Stimulated activated naive B cell treated with anti-CD40 and anti-IgM and Interleukin-4, amounts not matched to agents 10 μg/mL and 1 μg/mL and 100 μg/mL, for 72 hours (primary cell): ENCODE results near the gene ACP4.

Source experiments
- ATAC-seq, 2 donors: fragments of 150-1000 bp; cut with Tn5 transposase; replicated peaks; 2 replicates each; pipeline ENCODE4 v1.10.0; 2021; ENCODE audit warnings: moderate library complexity in 1 of 2
- DNase-seq: peaks from one replicate; pipeline ENCODE4 v3.0.0; 2021
- H3K27ac Mint-ChIP-seq: one replicate; pipeline ENCODE4 v1.8.0; 2022; ENCODE audit warnings: mild to moderate bottlenecking, mixed read lengths
- H3K27me3 Mint-ChIP-seq, 2 donors: one replicate each; pipeline ENCODE4 v1.8.0; 2022; ENCODE audit warnings: mixed read lengths in 2 of 2
- H3K36me3 Mint-ChIP-seq, 2 donors: one replicate each; pipeline ENCODE4 v1.8.0; 2022; ENCODE audit warnings: mixed read lengths in 2 of 2, mild to moderate bottlenecking in 1 of 2
- H3K4me1 Mint-ChIP-seq, 2 donors: one replicate each; pipeline ENCODE4 v1.8.0; 2022; ENCODE audit warnings: mixed read lengths in 2 of 2, mild to moderate bottlenecking in 1 of 2
- H3K4me3 Mint-ChIP-seq, 2 donors: one replicate each; pipeline ENCODE4 v1.8.0; 2022; ENCODE audit warnings: mild to moderate bottlenecking in 2 of 2, mixed read lengths in 2 of 2, moderate library complexity in 1 of 2
- H3K9me3 Mint-ChIP-seq, 2 donors: one replicate each; pipeline ENCODE4 v1.8.0; 2022; ENCODE audit warnings: mixed read lengths in 2 of 2, mild to moderate bottlenecking in 1 of 2

Gene ACP4

DNA sequence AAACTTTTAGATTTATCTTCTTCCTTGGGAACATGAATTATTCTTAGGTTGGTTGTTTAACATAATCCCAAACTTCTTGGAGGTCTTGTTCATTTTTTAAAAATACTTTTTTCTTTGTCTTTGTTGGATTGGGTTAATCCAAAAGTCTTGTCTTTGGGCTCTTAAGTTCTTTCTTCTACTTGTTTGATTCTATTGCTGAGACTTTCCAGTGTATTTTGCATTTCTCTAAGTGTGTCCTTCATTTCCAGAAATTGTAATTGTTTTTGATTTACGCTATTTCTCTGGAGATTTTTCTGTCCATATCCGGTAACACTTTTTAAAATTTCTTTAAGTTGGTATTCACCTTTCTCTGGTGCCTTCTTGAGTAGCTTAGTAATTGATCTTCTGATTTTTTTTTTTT, 53.0 kb downstream of the ACP4 start:
- Mint-ChIP-seq H3K9me3 (peaks cover 18 to 22% of the 10 kb centered on the region in 2 donors), H3K36me3 (peaks cover 4 to 7% of the 10 kb centered on the region in 2 donors), H3K4me3 (no peak overlapping the region), H3K27ac (no peak overlapping the region), H3K4me1 (peaks cover 0 to 8% of the 10 kb centered on the region in 2 donors), H3K27me3 (peaks cover 40 to 42% of the 10 kb centered on the region in 2 donors)
- DNase-seq (no peak), ATAC-seq (no peak)

DNA sequence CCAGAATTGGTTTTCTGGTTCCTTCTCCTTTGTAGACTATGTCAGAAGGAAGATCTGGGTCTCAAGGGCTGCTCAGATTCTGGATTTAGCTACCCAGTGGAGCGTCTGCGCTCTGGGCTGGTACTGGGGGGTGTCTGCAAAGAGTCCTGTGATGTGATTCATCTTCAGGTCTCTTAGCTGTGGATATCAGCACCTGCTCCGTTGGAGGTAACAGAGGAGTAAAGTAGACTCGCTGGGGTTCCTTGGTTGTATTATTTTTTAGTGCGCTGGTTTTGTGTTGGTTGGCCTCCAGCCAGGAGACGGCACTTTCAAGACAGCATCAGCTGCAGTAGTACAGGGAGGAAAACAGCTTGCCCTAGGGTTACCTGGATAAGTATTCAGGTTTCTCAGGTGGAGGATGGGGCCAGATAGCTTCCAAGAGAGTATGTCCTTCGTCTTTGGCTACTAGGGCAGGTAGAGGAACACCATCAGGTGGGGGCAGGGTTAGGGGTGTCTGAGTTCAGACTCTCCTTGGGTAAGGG, 53.5 kb downstream of the ACP4 start:
- Mint-ChIP-seq H3K27me3 (peaks cover 35 to 37% of the 10 kb centered on the region in 2 donors), H3K9me3 (peaks cover 18 to 22% of the 10 kb centered on the region in 2 donors), H3K27ac (no peak overlapping the region), H3K4me3 (no peak overlapping the region), H3K4me1 (peaks cover 0 to 5% of the 10 kb centered on the region in 2 donors), H3K36me3 (peaks cover 2 to 7% of the 10 kb centered on the region in 2 donors)
- ATAC-seq (no peak), DNase-seq (no peak)

DNA sequence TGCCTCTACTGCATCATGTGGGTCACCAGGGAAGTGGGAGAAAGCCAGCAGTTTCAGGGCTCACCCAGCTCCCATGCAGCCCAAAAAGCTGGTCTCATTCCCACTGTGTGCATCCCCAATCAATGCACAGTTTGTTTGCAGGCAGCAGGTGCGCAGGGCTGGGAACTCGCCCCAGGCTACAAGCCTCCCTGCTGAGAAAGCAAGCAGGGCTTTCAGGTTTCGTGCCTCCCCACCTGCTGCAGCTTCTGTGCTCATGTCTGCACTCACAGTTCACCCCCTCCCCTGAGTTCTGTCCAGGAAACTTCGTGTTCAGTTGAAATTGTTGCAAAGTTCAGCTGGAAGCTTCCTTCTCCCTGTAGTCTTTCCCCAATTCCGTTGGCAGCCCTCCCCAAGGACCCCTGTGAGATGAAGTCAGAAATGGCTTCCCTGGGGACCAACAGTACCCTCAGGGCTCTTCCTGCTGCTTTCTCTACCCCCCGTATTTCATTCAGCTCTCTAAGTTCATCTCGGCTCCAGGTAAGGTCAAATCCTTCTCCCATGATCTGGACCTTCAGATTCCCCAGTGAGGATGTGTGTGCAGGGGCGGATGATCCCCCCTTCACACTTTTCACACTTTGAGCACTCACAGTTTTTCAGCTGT, 54.2 kb downstream of the ACP4 start:
- Mint-ChIP-seq H3K27ac (no peak overlapping the region), H3K9me3 (peaks cover 18 to 22% of the 10 kb centered on the region in 2 donors), H3K4me3 (no peak overlapping the region), H3K4me1 (peaks cover 0 to 5% of the 10 kb centered on the region in 2 donors), H3K27me3 (peaks cover 29 to 31% of the 10 kb centered on the region in 2 donors), H3K36me3 (peaks cover 2 to 7% of the 10 kb centered on the region in 2 donors)
- ATAC-seq: no peak
- no peak for DNase-seq
